Neural cell (in vitro differentiated cells): ENCODE data around the gene PRPH. TPM values are rescaled to one million over a fixed set of nuclear protein-coding genes. Genes with fewer than 3 reads are reported as not detected.

ENCODE experiments used
- H2AFZ ChIP-seq: fragments of 200-600, 300-800 bp; sonication (generic), shearing (Covaris generic); 2 replicates; pipeline ENCODE4 v1.6.0; 2014; ENCODE audit warnings: low read depth, mild to moderate bottlenecking, antibody characterized with exemption, low read length, moderate library complexity
- H3F3A ChIP-seq: fragments of 200-600 bp; shearing (Covaris generic); 2 replicates; pipeline ENCODE4 v1.6.1; 2016; ENCODE audit warnings: mild to moderate bottlenecking, moderate library complexity, mixed read lengths, antibody characterized with exemption, low read length; ENCODE audit not compliant: insufficient read depth, poor library complexity, severe bottlenecking
- H3K27ac ChIP-seq: fragments of 200-600, 300-800 bp; sonication (generic), shearing (Covaris generic); 2 replicates; pipeline ENCODE4 v1.5.1; 2014; ENCODE audit warnings: mild to moderate bottlenecking, low read length, moderate library complexity
- H3K27me3 ChIP-seq: fragments of 300-800, 200-600 bp; sonication (generic), shearing (Covaris generic); 2 replicates; pipeline ENCODE4 v1.6.0; 2014; ENCODE audit warnings: mild to moderate bottlenecking, low read depth, low read length, moderate library complexity; ENCODE audit not compliant: insufficient read depth
- H3K36me3 ChIP-seq: fragments of 300-800, 200-600 bp; sonication (generic), shearing (Covaris generic); 2 replicates; pipeline ENCODE4 v1.5.1; 2014; ENCODE audit warnings: mild to moderate bottlenecking, antibody characterized with exemption, low read length, moderate library complexity; ENCODE audit not compliant: insufficient read depth
- H3K4me2 ChIP-seq: fragments of 300-800, 200-600 bp; sonication (generic), shearing (Covaris generic); 2 replicates; pipeline ENCODE4 v1.6.0; 2014; ENCODE audit warnings: mild to moderate bottlenecking, low read length
- H3K4me3 ChIP-seq: fragments of 300-800, 200-600 bp; sonication (generic), shearing (Covaris generic); 2 replicates; pipeline ENCODE4 v1.5.1; 2014; ENCODE audit warnings: mild to moderate bottlenecking, low read length, moderate library complexity
- H3K79me2 ChIP-seq: fragments of 200-600 bp; shearing (Covaris generic); replicated peaks from 2 replicates; pipeline ENCODE4 v1.6.0; 2014; ENCODE audit warnings: mild to moderate bottlenecking, low read length, moderate library complexity; ENCODE audit not compliant: insufficient read depth
- H3K9ac ChIP-seq: fragments of 300-800, 200-600 bp; sonication (generic), shearing (Covaris generic); 2 replicates; pipeline ENCODE4 v1.6.1; 2016; ENCODE audit warnings: mild to moderate bottlenecking, low read length, mixed read lengths
- H3K9me2 ChIP-seq: fragments of 200-600 bp; shearing (Covaris generic); 2 replicates; pipeline ENCODE4 v1.6.1; 2016; ENCODE audit warnings: mild to moderate bottlenecking, low read length, mixed read lengths; ENCODE audit not compliant: insufficient read depth
- H3K9me3 ChIP-seq: fragments of 200-600, 300-800 bp; sonication (generic), shearing (Covaris generic); 2 replicates; pipeline ENCODE4 v1.6.1; 2016; ENCODE audit warnings: mild to moderate bottlenecking, mixed run types, low read length, moderate library complexity, mixed read lengths
- H4K20me1 ChIP-seq: fragments of 200-600 bp; shearing (Covaris generic); 2 replicates; pipeline ENCODE4 v1.6.1; 2016; ENCODE audit warnings: mild to moderate bottlenecking, mixed run types; ENCODE audit not compliant: insufficient read depth
- CTCF ChIP-seq: fragments of 450-650 bp; IDR thresholded peaks from 2 replicates; pipeline ENCODE4 v1.5.1; 2014; ENCODE audit warnings: antibody characterized with exemption, mild to moderate bottlenecking, moderate library complexity; ENCODE audit not compliant: poor library complexity, severe bottlenecking
- EP300 ChIP-seq: fragments of 450-650 bp; conservative IDR thresholded peaks from 2 replicates; pipeline ENCODE4 v1.6.1; 2014; ENCODE audit warnings: antibody characterized with exemption, mild to moderate bottlenecking, moderate library complexity; ENCODE audit not compliant: poor library complexity, severe bottlenecking
- EZH2 ChIP-seq: fragments of 200-600, 300-800 bp; shearing (Covaris generic), sonication (generic); IDR thresholded peaks from 2 replicates; pipeline ENCODE4 v1.6.1; 2014; ENCODE audit warnings: antibody characterized with exemption, low read length, borderline replicate concordance, mild to moderate bottlenecking; ENCODE audit not compliant: insufficient read depth, poor library complexity, severe bottlenecking
- MXI1 ChIP-seq: fragments of 450-650 bp; conservative IDR thresholded peaks from 2 replicates; pipeline ENCODE4 v1.6.1; 2014; ENCODE audit warnings: antibody characterized with exemption, mild to moderate bottlenecking; ENCODE audit not compliant: poor library complexity, severe bottlenecking
- POLR2AphosphoS5 ChIP-seq: IDR thresholded peaks from 2 replicates; pipeline ENCODE4 v1.6.1; 2012
- RAD21 ChIP-seq: fragments of 450-650 bp; conservative IDR thresholded peaks from 2 replicates; pipeline ENCODE4 v1.6.1; 2014; ENCODE audit warnings: antibody characterized with exemption, mild to moderate bottlenecking, moderate library complexity
- REST ChIP-seq: IDR thresholded peaks from 2 replicates; pipeline ENCODE4 v1.6.1; 2012; ENCODE audit warnings: borderline replicate concordance
- SMC3 ChIP-seq: fragments of 450-650 bp; conservative IDR thresholded peaks from 2 replicates; pipeline ENCODE4 v1.6.1; 2014; ENCODE audit warnings: antibody characterized with exemption, mild to moderate bottlenecking, moderate library complexity; ENCODE audit not compliant: poor library complexity
- TAF1 ChIP-seq: IDR thresholded peaks from 2 replicates; pipeline ENCODE4 v1.6.1; 2012; ENCODE audit warnings: low read depth
- polyA plus RNA-seq: library from polyadenylated mRNA; depleted of rRNA; stranded (reverse); fragments of >200 nt; gene quantifications from 2 replicates; pipeline ENCODE4 v1.2.3, GENCODE V29; 2014

PRPH gene
- polyA plus RNA-seq, 1 donor from 2014 or later, result not detected

GRCh38 chr12:49273726-49274395, 21.1 kb upstream of the PRPH start:
- H4K20me1 ChIP-seq, result no peaks in the 10 kb centered on the region
- H3K27ac ChIP-seq, result no peak overlapping the region

More at GRCh38 chr12:49273726-49274395, 21.1 kb upstream of the PRPH start:
- no peaks in the 10 kb centered on the region for H3K9me3 ChIP-seq
- no peaks in the 10 kb centered on the region for H3K9me2 ChIP-seq
- no peak overlapping the region for H3K9ac ChIP-seq
- no peaks in the 10 kb centered on the region for H3K36me3 ChIP-seq
- no peak overlapping the region for H2AFZ ChIP-seq
- no peaks in the 10 kb centered on the region for H3K27me3 ChIP-seq
- no peak overlapping the region for H3K4me2 ChIP-seq
- no peak for TF ChIP-seq REST
- no peak for TF ChIP-seq TAF1
- TF ChIP-seq SMC3, result no peak
- no peak for TF ChIP-seq EP300
- no peak for TF ChIP-seq CTCF
- TF ChIP-seq EZH2, result no peak
- no peak for TF ChIP-seq RAD21
- TF ChIP-seq POLR2AphosphoS5, result no peak
- TF ChIP-seq MXI1, result no peak
- H3F3A ChIP-seq, result no peaks in the 10 kb centered on the region
- H3K79me2 ChIP-seq, result no peaks in the 10 kb centered on the region
- H3K4me3 ChIP-seq, result no peak overlapping the region
